ENCODE results near the gene BBLN.
A peak's percentile ranks its signal among the peaks of the same experiment; 100 is the strongest.

BBLN gene

GRCh38 chr9:128190516-128191405, 30.7 kb downstream of the BBLN start:
- no peaks in the 10 kb centered on the region for H3K27me3 ChIP-seq
- no peaks in the 10 kb centered on the region for H4K20me1 ChIP-seq
- TF ChIP-seq Cebpa-rat (IDR thresholded peaks at IDR 0.05): no peak
- H3K4me2 ChIP-seq: peak overlapping the region; percentile 92
- H3K36me3 ChIP-seq: peaks cover 39% of the 10 kb centered on the region
- peaks cover 33% of the 10 kb centered on the region for H3K4me1 ChIP-seq
- H3K9ac ChIP-seq: peak overlapping the region; percentile 92
- H3K9me3 ChIP-seq: no peaks in the 10 kb centered on the region
- H3K27ac ChIP-seq: peak overlapping the region; percentile 88
- H3K4me3 ChIP-seq: peak overlapping the region; percentile 80

- Histone ChIP-seq H3K4me1 (peaks cover 33% of the 10 kb centered on the region), H4K20me1 (no peaks in the 10 kb centered on the region), H3K27ac (peak within 1 kb of the TSS; percentile 88), H3K4me2 (peak within 1 kb of the TSS; percentile 92), H3K4me3 (peak within 1 kb of the TSS; percentile 80), H3K9me3 (no peaks in the 10 kb centered on the region), H3K36me3 (peaks cover 32% of the 10 kb centered on the region), H3K9ac (peak within 1 kb of the TSS; percentile 92), H3K27me3 (no peaks in the 10 kb centered on the region)
- no peak for TF ChIP-seq Cebpa-rat (IDR thresholded peaks at IDR 0.05)
Measured at GRCh38 chr9:128191406-128192046, 31.5 kb downstream of the BBLN start, which contains the start of gene CIZ1. CIZ1 (minus strand) TSS chr9:128191572; CDS start chr9:128190857, 715 bp downstream.

GRCh38 chr9:128192601-128193371, 32.7 kb downstream of the BBLN start:
- Histone ChIP-seq H3K27me3 (no peaks in the 10 kb centered on the region), H3K36me3 (peaks cover 22% of the 10 kb centered on the region), H4K20me1 (no peaks in the 10 kb centered on the region), H3K9me3 (no peaks in the 10 kb centered on the region), H3K9ac (no peak overlapping the region), H3K27ac (no peak overlapping the region), H3K4me3 (no peak overlapping the region; the same call in 1 of the 2 replicates), H3K4me2 (peak overlapping the region; percentile 92), H3K4me1 (peaks cover 33% of the 10 kb centered on the region)
- TF ChIP-seq Cebpa-rat (IDR thresholded peaks at IDR 0.05): no peak

- no peaks in the 10 kb centered on the region for H3K27me3 ChIP-seq
- H3K4me3 ChIP-seq: no peak overlapping the region
- peaks cover 16% of the 10 kb centered on the region for H3K36me3 ChIP-seq
- H3K4me2 ChIP-seq: no peak overlapping the region
- H3K9me3 ChIP-seq: no peaks in the 10 kb centered on the region
- TF ChIP-seq Cebpa-rat (IDR thresholded peaks at IDR 0.05): no peak
- H3K4me1 ChIP-seq: peaks cover 28% of the 10 kb centered on the region
- no peaks in the 10 kb centered on the region for H4K20me1 ChIP-seq
- H3K9ac ChIP-seq: no peak overlapping the region
- no peak overlapping the region for H3K27ac ChIP-seq
Measured at GRCh38 chr9:128193469-128194096, 33.5 kb downstream of the BBLN start.

- no peak overlapping the region for H3K27ac ChIP-seq
- no peak overlapping the region for H3K9ac ChIP-seq
- no peaks in the 10 kb centered on the region for H4K20me1 ChIP-seq
- H3K9me3 ChIP-seq: no peaks in the 10 kb centered on the region
- no peak overlapping the region for H3K4me3 ChIP-seq
- no peak overlapping the region for H3K4me2 ChIP-seq
- no peaks in the 10 kb centered on the region for H3K36me3 ChIP-seq
- H3K27me3 ChIP-seq: no peaks in the 10 kb centered on the region
- no peak for TF ChIP-seq Cebpa-rat (IDR thresholded peaks at IDR 0.05)
- peaks cover 36% of the 10 kb centered on the region for H3K4me1 ChIP-seq
Measured at GRCh38 chr9:128201441-128202369, 41.6 kb downstream of the BBLN start.

GRCh38 chr9:128202648-128203023, 42.6 kb downstream of the BBLN start:
- Histone ChIP-seq H3K27me3 (no peaks in the 10 kb centered on the region), H3K4me3 (peak overlapping the region; percentile 78), H3K4me2 (peak overlapping the region; percentile 100), H3K9me3 (no peaks in the 10 kb centered on the region), H3K27ac (no peak overlapping the region), H4K20me1 (no peaks in the 10 kb centered on the region), H3K4me1 (peaks cover 45% of the 10 kb centered on the region), H3K9ac (no peak overlapping the region), H3K36me3 (no peaks in the 10 kb centered on the region)
- TF ChIP-seq Cebpa-rat (IDR thresholded peaks at IDR 0.05): no peak

GRCh38 chr9:128203024-128203706, 43.1 kb downstream of the BBLN start, which contains the start of gene DNM1:
DNM1 (plus strand) TSS chr9:128203379; CDS start chr9:128203471, 92 bp downstream.
- no peaks in the 10 kb centered on the region for H4K20me1 ChIP-seq
- peak within 1 kb of the TSS; percentile 100 for H3K4me2 ChIP-seq
- H3K4me3 ChIP-seq: peak within 1 kb of the TSS; percentile 78
- peak within 1 kb of the TSS; percentile 75 for H3K9ac ChIP-seq
- H3K4me1 ChIP-seq: peaks cover 50% of the 10 kb centered on the region
- peak within 1 kb of the TSS; percentile 39 for H3K27ac ChIP-seq
- no peaks in the 10 kb centered on the region for H3K27me3 ChIP-seq
- H3K36me3 ChIP-seq: no peaks in the 10 kb centered on the region
- no peaks in the 10 kb centered on the region for H3K9me3 ChIP-seq
- TF ChIP-seq Cebpa-rat (IDR thresholded peaks at IDR 0.05): no peak

Data from BLaER1 (cell line).